ENCODE measurements around the gene TCIRG1.
"Not testable (repeated sequence)": the region's sequence is repeated elsewhere in the genome, so short reads cannot be mapped to it uniquely, and the experiment has no call there.

TCIRG1 gene

GRCh38 chr11:68083517-68083916 lies 44.7 kb downstream of the TCIRG1 start:
- DNase-seq (ENCODE audit: low read depth) = no peak

GRCh38 chr11:68089679-68090078 lies 50.9 kb downstream of the TCIRG1 start:
- no peak for DNase-seq (ENCODE audit: low read depth)

- DNase-seq (ENCODE audit: low read depth) = no peak
Observed at GRCh38 chr11:68090287-68090686, 51.5 kb downstream of the TCIRG1 start.

GRCh38 chr11:68090706-68091105 lies 51.9 kb downstream of the TCIRG1 start:
- DNase-seq (ENCODE audit: low read depth) = no peak

- DNase-seq (ENCODE audit: low read depth) = no peak
Observed at GRCh38 chr11:68092411-68092810, 53.6 kb downstream of the TCIRG1 start.

GRCh38 chr11:68092946-68093345 lies 54.1 kb downstream of the TCIRG1 start:
- DNase-seq (ENCODE audit: low read depth) = not testable (repeated sequence)

GRCh38 chr11:68093565-68093964 lies 54.7 kb downstream of the TCIRG1 start:
- no peak for DNase-seq (ENCODE audit: low read depth)

GRCh38 chr11:68096962-68097361 lies 58.1 kb downstream of the TCIRG1 start:
- DNase-seq (ENCODE audit: low read depth) = no peak

- DNase-seq (ENCODE audit: low read depth) = no peak
Observed at GRCh38 chr11:68099057-68099456, 60.2 kb downstream of the TCIRG1 start.

- DNase-seq (ENCODE audit: low read depth) = no peak
Observed at GRCh38 chr11:68099474-68100405, 60.9 kb downstream of the TCIRG1 start.
